NCI-H2171 (cell line): Measurements from ENCODE around the gene MOCS1.

Source experiments
- DNase-seq: peaks from one replicate; lab custom pipeline; 2025; lab: John Stamatoyannopoulos, UW

Gene MOCS1

GRCh38 chr6:39948199-39948791 lies 14.0 kb upstream of the MOCS1 start:
- DNase-seq: no peak

- no peak for DNase-seq
Measured at GRCh38 chr6:39947611-39948068, 13.4 kb upstream of the MOCS1 start.

- no peak for DNase-seq
Measured at GRCh38 chr6:39945626-39946025, 11.4 kb upstream of the MOCS1 start.

- no peak for DNase-seq
Measured at GRCh38 chr6:39942903-39943580, 8.8 kb upstream of the MOCS1 start.

- no peak for DNase-seq
Measured at GRCh38 chr6:39941820-39942219, 7.6 kb upstream of the MOCS1 start.

- DNase-seq: no peak
Measured at GRCh38 chr6:39941138-39941537, 6.9 kb upstream of the MOCS1 start.

- peak; percentile 54 for DNase-seq
Measured at GRCh38 chr6:39938773-39939654, 4.8 kb upstream of the MOCS1 start.

GRCh38 chr6:39937686-39938333 lies 3.5 kb upstream of the MOCS1 start:
- DNase-seq: no peak

- no peak for DNase-seq
Measured at GRCh38 chr6:39936857-39937256, 2.6 kb upstream of the MOCS1 start.

GRCh38 chr6:39935241-39935640 lies 979 bp upstream of the MOCS1 start:
- no peak for DNase-seq

GRCh38 chr6:39933669-39934130 lies 562 bp downstream of the MOCS1 start:
- DNase-seq: no peak

- no peak for DNase-seq
Measured at GRCh38 chr6:39932386-39932910, 1.8 kb downstream of the MOCS1 start.

- DNase-seq: no peak
Measured at GRCh38 chr6:39931607-39932006, 2.7 kb downstream of the MOCS1 start.

- DNase-seq: no peak
Measured at GRCh38 chr6:39930540-39930939, 3.7 kb downstream of the MOCS1 start.

GRCh38 chr6:39929733-39930461 lies 4.4 kb downstream of the MOCS1 start:
- DNase-seq: no peak

- DNase-seq: no peak
Measured at GRCh38 chr6:39929039-39929732, 5.1 kb downstream of the MOCS1 start.

GRCh38 chr6:39927159-39927558 lies 7.1 kb downstream of the MOCS1 start:
- DNase-seq: no peak

- no peak for DNase-seq
Measured at GRCh38 chr6:39926668-39927067, 7.6 kb downstream of the MOCS1 start.

GRCh38 chr6:39925931-39926290 lies 8.4 kb downstream of the MOCS1 start:
- DNase-seq: no peak

GRCh38 chr6:39925191-39925930 lies 8.9 kb downstream of the MOCS1 start:
- no peak for DNase-seq
